Epithelial cell of proximal tubule (primary cell): Measurements from ENCODE around the gene ZAP70. TPM values are rescaled to one million over a fixed set of nuclear protein-coding genes. Genes with fewer than 3 reads are reported as not detected.

Experiments used
- DNase-seq: peaks from one replicate; pipeline ENCODE4 v3.0.0-alpha.2; 2011; ENCODE audit warnings: low read depth
- H3K4me3 ChIP-seq: 2 replicates; pipeline ENCODE4 v1.5.1; 2011; ENCODE audit warnings: low read depth, mild to moderate bottlenecking, low read length
- total RNA-seq: library from RNA; depleted of rRNA; stranded (reverse); fragments of >200 nt; gene quantifications from 2 replicates; pipeline ENCODE4 v1.2.3, GENCODE V29; 2015
- TF ChIP-seq, protein P1 (sequence below): conservative IDR thresholded peaks from 2 replicates; pipeline ENCODE4 v1.5.1; 2012; ENCODE audit warnings: low read depth, mild to moderate bottlenecking, low read length

The ZAP70 gene
- total RNA-seq, 1 donor from 2014 or later, result not detected

DNA sequence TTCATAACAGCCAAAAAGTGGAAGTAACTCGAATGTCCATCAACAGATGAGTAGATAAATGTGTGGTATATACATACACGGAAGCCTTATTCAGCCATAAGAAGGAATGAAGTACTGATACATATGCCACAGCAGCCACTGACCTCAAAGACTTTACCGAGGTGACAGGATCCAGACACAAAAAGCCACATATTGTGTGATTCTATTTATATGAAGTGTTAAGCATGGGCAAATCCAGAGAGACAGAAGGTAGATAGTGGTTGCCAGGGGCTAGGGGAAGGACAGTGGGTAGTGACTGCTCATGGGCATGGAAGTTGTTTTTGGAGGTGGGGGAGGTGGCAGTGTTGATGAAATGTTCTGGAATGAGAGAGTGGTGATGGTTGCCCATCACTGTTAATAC lies 33.9 kb downstream of the ZAP70 start:
- DNase-seq, result no peak
- TF ChIP-seq, protein P1, sequence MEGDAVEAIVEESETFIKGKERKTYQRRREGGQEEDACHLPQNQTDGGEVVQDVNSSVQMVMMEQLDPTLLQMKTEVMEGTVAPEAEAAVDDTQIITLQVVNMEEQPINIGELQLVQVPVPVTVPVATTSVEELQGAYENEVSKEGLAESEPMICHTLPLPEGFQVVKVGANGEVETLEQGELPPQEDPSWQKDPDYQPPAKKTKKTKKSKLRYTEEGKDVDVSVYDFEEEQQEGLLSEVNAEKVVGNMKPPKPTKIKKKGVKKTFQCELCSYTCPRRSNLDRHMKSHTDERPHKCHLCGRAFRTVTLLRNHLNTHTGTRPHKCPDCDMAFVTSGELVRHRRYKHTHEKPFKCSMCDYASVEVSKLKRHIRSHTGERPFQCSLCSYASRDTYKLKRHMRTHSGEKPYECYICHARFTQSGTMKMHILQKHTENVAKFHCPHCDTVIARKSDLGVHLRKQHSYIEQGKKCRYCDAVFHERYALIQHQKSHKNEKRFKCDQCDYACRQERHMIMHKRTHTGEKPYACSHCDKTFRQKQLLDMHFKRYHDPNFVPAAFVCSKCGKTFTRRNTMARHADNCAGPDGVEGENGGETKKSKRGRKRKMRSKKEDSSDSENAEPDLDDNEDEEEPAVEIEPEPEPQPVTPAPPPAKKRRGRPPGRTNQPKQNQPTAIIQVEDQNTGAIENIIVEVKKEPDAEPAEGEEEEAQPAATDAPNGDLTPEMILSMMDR, result no peak

DNA sequence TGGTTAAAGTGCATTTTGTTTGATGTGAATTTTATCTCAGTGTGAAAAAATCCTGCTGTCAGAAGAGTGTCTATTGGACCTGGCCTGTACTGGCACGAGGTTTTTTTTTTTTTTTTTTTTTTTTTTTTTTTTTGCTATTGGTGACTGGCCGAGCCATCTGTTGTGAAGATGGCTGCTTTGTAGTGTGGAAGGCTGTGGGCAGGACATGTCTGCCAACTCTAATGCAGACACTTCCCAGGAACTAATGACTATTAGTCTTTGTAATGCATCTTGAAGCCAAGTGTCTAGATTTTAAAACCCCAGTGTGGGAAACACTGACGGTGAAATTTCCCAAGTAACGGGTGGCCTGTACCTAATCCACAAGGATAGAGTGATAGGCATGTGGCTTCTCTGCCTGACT lies 34.3 kb downstream of the ZAP70 start:
- no peak for DNase-seq
- no peak overlapping the region for H3K4me3 ChIP-seq
- TF ChIP-seq, protein P1, result no peak

More for the DNA sequence above, 33.9 kb downstream of the ZAP70 start:
- H3K4me3 ChIP-seq, result no peak overlapping the region

DNA sequence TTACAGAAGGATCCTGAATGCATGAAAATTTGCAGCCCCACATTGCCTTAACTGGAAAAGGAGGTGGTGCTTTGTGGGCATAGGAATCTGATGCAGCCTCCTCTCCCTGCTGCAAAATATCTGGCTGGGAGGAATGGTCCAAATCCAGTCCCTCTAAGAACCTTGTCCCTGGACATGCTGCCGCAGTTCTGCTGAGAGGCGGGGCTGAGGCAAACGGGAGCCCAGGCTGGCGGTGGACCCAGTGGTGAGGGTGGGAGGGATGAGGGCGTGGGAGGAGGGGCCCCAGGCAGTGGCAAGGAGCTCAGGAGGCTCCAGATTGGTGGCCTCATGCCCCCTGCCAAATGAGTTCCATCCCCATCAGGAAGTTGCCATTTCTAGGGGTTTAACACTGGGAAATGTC lies 36.2 kb downstream of the ZAP70 start:
- TF ChIP-seq, protein P1, result no peak
- DNase-seq, result no peak
- H3K4me3 ChIP-seq, result no peak overlapping the region

DNA sequence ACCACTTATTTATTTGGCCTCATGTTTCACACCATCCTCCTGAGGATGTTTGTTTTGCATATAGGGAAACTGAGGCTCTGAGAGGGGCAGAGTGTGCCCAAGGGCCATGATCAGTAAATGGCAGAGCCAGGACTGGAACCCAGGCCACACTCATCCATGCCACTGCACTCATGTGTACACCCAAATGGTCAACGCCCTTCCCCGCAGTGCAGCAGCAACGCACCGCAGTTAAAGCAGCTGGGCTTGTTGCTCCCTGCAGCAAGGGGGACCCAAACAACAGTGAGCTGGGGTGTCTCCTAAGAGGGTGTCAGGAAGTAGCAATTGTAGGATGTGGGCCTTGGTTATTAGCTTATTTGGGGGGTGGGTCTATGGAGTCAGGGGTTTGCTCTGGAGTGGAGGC lies 36.6 kb downstream of the ZAP70 start:
- DNase-seq, result no peak
- TF ChIP-seq, protein P1, result no peak
- no peak overlapping the region for H3K4me3 ChIP-seq

DNA sequence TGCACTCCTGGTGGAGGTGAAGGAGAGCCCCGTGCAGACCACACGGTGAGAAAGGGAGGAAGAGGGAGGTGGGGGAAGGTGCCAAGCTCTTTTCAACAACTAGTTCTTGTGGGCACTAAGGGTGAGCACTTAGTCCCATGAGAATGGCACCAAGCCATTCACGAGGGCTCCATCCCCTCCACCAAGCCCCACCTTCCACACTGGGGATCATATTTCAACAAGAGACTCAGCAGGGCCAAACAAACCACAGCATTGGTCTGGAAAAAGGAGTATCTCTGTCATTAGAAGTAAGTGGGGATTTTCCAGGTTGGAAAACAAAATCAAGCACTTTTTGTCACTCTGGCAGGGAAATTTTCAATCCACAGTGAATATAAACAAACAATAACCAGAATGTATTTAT lies 38.4 kb downstream of the ZAP70 start:
- TF ChIP-seq, protein P1, result no peak
- no peak for DNase-seq
- no peak overlapping the region for H3K4me3 ChIP-seq

DNA sequence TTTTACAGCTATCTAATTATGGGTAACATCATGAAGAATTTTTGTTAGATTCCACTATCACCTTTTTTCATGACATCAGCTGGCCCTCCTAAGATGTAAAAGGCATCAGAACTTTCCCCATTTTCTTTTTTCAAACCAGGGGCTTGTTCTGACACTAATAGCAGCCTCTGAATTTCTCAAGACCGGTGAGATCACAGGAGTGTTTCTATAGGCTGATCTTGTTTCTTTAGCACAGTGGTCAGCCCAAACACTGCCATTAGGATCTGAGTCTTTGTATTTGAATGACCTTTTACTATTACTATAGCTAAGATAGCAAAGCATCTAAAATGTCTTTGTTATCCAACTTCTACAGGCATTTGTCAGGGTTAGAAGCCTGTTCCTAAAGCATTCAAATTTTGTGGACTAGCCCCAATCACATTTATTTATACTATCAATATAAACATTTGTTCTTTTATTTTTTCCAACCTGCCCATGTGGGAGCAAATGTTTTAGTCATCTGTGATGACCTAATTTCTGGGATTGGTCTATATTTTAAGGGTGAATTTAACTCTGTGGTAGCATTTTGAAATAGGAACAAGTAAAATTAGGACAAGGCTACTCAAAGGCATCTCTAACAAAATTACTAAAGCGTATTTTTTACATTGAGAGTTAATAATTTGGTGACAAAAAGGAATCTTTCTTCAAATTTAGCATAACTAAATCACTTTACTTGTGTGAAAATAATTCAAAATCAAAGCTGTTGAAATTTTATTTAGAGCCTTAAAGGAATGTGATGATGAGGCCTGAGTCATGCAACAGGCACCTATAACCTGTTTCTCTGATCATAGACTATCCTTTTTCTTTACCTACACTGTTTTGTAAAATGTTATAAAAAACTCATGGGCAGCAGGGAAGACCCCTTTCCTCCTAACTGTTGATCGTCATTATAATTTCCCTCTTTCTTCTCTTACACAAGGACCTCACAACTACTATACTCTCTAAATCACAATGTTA lies 39.3 kb downstream of the ZAP70 start:
- H3K4me3 ChIP-seq, result no peak overlapping the region
- TF ChIP-seq, protein P1, result no peak
- DNase-seq, result no peak
